Stimulated activated CD8-positive, alpha-beta memory T cell treated with anti-CD3 and anti-CD28 coated beads, Interleukin-15, amount 100 ng/mL, for 4 hours (primary cell): ENCODE measurements around the gene DBNL.

Experiments used
- DNase-seq, 2 donors: peaks; one replicate each; pipeline ENCODE4 v3.0.0-alpha.2; 2020; ENCODE audit warnings: low read depth in 2 of 2

The DBNL gene

DNA sequence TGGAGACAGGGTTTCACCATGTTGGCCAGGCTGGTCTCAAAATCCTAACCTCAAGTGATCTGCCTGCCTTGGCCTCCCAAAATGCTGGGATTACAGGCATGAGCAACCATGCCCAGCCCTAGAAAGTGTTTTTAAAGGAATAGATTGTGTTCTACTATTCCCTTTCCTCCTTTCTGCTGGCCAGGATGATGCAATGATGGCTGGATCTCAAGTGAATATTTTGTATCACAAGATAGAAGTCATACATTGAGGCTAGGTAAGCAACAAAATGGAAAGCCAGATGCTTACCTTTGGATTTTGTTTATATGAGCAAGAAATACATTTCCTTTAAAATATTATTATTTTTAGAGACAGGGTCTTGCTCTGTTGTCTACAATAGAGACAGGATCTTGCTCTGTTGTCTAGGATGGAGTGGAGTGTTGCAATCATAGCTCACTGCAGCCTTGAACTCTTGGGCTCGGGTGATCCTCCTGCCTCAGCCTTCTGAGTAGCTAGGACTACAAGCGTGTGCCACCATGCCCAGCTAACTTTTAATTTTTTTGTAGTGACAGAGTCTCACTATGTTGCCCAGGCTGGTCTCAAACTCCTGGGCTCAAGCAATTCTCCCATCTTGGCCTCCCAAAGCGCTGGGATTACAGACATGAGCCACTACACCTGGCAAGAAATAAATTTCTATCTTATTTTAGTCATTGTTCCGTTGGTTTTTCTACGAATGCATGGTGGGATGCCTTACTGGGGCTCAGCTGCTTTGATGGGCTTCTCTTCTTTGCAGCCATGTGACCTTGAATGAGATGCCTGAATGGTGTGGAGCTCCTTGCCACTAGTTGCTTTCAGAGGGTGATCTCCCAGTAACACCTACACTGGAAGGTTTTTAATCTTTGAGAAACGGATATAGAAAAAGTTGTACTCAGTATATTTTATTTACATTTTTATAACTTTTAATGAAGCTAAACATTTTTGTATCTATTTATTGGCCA lies 53.9 kb downstream of the DBNL start:
- no peak for DNase-seq

DNA sequence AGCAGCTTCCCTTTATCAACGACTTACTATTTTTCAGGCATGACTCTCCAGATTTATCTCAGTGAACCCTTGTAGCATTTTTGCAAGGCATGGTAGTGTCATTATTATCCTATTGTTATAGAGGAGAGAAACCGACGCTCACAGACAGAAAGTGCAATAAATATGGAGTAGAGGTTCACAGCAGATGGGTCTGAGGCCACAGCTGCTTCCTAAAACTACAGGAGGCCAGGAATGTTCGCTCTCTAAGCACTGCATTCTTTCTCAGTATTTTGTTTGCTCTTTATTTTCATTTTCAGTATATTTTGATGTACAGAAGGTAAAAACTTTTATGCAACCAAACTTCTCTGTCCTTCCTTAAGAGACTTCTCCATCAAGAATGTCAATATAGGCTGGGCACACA lies 55.2 kb downstream of the DBNL start:
- no peak for DNase-seq

DNA sequence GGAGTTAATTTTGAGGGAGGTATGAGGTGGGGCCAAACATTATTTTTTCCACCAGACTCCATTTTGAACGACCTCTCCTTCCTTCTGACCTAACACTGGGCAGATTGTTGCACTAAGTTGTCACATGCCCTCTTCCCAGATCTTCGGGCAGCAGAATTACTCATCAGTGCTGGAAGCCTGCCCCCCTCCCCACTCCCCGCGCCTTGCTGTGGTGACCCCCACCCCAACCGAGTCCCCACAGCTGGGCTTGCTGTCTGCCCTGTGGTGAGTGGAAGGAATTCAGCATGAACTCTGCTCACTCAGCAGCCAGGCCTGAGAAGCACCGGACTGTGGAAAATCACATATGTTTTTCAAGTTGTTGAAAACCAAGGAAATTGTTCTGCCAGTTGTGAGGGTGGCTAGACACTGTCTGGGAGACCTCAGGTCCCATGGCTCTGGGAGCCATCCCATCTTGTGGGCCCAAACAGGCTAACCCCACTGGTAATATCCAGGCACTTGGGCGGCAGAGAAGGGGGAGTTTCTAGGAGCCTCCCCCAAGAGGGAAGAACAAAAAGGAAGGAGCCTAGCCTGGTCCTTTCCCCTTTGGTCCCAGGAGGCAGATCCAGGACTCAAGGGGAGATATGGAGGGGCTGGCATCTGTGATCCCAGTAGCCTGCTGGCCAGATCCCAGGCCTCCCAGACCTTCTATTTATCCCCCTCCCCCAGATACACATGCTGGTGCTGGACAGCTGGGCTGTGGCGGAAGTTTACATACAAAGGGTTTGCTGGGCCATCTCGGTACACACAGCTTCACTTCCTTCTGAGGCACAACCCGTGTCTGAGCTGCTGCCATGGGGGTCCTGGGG lies 56.2 kb downstream of the DBNL start:
- no peak for DNase-seq

DNA sequence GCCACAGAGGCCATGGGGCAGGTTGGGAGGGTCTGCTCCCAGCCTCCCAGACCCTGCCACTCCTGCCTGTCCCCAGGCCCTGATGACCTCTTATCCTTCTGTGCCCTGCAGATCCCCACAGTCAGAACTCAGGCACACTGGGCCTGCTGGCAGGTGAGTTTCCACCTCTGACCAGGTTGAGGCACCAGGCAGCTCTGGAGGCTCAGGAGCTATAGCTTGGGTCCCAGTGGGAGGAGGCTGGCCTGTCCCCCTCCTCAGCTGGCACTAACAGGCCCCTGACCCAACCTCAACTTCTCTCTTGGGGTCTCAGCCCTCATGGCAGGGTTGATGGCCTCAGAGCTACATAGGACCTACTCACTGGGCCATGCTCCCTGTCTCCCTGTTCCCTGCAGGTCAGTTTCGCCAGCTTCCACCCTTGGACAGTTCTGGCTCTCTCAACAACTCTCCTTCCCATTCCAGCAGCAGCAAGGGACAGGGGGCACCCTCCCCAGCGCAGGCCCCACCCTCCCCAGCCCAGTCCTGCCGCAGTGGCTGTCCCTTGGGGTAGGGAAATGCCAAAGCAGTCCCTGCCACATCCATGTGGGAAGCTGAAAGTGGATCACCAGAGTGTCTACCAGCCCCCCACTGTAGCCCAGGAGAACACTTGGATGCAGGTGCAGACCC lies 56.9 kb downstream of the DBNL start:
- no peak for DNase-seq

DNA sequence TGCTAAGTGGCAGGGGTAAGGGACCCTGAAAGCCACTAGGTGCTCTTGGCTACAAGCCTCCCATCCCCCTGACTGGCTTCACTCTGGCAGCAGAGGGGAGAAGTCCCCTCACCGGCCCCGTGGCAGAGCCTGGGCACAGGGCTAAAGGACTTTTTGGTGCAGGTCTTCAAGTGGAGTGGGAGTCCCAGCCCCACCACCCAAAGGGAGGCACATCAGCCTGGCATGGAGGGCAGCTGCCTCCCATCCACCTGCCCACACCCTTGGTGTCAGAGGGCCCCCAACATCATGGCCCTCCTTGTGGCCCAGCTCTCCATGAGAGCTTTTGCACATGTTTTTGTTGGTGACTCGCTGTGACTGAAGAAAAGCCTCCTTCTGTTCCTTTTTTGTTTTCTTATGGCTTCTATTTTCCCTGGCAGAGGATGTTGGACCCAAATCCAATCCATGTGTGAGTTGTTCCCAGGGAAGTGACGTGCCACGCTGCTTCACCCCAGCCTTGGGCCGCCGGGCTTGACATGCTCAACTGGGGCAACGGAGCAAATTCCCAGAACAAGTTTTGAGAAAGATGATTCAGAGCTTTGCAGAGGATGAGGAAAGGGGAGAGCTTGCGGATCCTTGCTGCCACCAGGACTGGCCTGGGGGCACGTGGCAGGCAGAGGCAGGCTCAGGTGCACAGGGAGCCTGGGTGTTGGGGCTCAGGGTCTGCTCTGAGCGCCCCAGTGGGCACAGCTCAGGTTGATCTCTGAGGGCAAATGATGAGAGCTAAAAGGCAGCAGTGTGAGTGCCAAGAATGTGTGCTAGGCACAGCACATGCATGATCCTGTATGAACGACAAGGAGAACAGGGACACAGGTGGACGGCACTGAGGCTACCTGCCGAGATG lies 57.7 kb downstream of the DBNL start:
- DNase-seq, result no peak

DNA sequence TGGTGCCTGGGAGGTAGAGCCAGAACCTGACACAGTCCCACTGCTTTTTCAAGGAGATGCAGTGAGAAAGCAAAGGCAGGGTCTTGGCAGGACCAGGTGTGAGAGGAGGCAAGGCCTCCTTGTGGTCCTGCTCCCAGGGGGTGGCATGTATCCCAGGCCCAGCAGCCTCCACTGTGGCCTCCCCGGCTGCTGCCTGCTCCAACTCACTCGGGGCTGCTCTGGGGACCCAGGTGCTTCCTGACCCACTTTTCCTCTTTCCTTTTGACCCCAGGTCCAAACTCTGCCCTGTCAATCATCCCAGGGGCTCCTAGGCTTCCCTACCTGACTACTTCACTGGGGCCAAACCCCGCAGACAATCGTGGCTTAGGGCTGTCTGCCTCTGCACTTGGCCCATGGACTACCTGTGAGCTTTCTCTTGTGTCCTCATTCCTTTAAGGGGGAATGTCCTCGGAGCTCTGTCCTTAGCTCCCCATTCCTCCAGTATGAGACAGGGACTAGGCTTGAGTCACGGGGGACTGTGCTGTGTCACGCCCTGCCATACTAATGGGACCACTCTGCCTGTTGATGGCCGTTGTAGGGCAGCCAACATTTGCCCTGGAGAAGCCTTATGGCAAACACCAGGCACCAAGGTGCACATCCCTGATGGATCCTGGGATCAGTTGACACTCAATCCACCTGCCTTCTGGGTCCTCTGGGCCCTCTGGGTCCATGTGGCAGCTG lies 58.5 kb downstream of the DBNL start:
- no peak for DNase-seq

DNA sequence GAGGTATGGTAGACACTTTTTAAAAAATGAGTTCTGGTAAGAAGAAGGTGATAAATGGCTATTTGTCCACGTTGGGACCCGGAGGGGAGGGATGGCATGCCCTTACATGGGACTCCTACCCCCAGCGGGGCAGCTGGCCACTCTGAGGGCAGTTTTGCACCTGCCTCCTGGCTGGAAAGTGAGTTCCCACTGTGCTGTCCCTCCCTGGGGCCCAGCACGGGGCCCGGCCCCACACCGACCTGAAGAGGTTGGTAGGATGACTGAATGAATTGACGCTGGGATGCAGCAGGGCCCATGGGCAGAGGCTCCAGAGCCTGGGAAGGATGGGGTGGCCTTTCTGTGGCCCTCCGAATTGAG lies 59.0 kb downstream of the DBNL start:
- no peak for DNase-seq

DNA sequence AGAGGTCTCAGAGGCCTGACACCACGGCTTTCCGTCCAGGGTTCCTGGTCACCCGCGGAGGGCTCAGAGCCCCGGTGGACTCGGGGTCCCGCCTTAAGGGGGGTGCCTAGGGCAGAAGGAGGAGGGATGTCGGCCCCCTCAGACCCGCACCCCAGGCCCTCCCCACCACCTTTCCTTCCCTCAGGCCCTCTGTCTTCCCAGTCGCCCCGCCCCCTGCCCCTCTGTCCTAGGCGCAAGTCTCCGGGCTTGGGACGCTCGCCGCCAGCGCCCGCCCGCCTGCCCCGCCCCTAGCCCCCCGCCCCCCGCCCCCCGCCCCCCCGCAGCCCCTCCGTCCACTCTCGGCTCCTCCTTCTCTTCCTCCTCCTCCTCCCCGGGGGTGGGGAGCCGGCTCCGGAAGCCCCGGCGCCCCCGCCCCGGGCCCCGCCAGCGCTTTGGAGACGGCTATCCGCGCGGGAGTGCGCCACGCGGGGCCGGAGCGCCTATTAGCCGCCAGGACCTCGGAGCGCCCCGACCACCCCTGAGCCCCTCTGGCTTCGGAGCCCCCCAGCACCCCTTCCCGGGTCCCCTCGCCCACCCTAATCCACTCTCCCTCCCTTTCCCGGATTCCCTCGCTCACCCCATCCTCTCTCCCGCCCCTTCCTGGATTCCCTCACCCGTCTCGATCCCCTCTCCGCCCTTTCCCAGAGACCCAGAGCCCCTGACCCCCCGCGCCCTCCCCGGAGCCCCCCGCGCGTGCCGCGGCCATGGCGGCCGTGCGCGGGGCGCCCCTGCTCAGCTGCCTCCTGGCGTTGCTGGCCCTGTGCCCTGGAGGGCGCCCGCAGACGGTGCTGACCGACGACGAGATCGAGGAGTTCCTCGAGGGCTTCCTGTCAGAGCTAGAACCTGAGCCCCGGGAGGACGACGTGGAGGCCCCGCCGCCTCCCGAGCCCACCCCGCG lies 59.7 kb downstream of the DBNL start, which contains the start of gene AEBP1:
AEBP1 (plus strand) TSS at position 423 of the 937 bp plus-strand sequence; CDS start at position 744, 321 bp downstream.
- DNase-seq, result no peak

DNA sequence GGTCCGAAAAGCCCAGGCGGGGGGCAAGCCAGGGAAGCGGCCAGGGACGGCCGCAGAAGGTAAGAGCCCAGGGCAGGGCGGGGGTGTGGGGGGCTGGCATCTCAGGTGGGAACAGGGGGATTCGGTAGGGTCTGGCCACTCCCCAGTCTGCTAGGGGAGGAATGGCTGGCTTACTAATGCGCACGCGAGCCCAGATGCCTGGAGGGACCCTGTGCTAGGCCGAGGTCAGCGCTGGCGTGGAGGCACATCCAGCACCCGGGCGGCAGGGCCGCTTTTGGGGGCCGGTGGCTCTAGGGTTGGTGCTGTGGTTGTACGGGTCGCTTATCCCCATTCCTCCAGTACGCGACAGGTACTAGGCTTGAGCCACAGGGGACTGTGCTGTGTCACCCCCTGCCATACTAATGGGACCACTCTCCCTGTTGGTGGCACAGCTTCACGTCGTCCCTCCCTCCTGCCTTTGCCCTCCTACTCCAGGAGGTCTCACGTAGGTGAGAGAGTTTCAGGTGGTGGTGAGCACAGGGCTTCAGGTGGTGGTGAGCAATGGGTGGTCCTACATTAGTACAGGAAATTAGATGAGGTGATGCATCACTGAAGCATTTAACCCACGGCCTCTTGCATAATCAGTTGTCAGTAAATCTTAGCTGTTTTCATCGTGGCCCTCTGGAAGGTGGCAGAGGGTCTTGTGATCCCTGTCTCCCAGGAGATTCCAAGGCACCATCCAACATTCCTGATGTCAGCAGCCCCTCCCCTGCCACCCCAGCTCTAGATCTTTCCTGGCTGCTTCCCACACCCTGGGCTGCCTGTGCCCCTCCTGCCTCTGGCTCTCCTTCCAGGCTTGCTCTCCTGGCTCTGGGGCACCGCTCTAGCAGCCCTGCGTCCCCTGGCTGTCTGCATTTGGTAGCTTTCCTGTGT lies 60.6 kb downstream of the DBNL start:
- no peak for DNase-seq

DNA sequence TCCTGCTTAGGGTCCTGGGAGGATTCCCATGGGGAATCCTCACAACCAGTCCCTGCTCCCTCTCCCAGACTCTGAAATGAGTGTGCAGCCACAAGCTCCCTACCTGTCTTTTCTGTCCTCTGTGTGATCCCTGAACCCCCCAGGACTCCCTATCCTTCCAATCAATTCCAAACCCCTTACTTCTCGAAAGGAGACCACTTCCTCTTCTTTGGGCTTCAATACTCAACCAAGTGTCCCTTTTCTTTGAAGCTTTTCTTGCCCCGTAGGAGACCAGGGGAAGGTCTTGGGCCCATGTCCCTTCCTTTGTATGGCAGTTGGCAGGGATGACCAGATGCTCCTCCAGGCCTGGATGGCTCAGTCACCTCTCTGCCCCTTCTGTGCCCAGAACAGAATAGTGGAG lies 61.3 kb downstream of the DBNL start:
- DNase-seq, result no peak

DNA sequence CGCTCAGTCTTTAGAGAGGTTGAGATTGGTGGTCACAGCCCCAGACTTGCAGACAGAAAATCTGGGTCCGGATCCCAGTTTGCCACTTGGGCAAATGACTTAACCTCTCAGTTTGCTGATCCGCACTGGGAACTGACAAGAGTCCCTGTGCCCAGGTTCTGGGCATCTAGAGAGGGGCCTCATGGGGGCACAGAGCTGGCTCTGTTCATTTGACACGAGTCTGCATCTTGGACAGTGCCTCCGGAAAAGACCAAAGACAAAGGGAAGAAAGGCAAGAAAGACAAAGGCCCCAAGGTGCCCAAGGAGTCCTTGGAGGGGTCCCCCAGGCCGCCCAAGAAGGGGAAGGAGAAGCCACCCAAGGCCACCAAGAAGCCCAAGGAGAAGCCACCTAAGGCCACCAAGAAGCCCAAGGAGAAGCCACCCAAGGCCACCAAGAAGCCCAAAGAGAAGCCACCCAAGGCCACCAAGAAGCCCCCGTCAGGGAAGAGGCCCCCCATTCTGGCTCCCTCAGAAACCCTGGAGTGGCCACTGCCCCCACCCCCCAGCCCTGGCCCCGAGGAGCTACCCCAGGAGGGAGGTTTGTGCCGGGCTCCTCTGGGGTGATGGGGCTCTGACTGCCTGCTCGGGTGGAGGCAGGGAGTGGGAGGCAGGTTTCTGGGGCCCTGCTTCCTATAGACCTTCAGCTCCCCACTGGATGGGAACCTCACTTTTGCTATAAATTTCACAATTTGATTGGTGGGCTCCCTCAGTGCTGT lies 62.0 kb downstream of the DBNL start:
- DNase-seq, result no peak

DNA sequence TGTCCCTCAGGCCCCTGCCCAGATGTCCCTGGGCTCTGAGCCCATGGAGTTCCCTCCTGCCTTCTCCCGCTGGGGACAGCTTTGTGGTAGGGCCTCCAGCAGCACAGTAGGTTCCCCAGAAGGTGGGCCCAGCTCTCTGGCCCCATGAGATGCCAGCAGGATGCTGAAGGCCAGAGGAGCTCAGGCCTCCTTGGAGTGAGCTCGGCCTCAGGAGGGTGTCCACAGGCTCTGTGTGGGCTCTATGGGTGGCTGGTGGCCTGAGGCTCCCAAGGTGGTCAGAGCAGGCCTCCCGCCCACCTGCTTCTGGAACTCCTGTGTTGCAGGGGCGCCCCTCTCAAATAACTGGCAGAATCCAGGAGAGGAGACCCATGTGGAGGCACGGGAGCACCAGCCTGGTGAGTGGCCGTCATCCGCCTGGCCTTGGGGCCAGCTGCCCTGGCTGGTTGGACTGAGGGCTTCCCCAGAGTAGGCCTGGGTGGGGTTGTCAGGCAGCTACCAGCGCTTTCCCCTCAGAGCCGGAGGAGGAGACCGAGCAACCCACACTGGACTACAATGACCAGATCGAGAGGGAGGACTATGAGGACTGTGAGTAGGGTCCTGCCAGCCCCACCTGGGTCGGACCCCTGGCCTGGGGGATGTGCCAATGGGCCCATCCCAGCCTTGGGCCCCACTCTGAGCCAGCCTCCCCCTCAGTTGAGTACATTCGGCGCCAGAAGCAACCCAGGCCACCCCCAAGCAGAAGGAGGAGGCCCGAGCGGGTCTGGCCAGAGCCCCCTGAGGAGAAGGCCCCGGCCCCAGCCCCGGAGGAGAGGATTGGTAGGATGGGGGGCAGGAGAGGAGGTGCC lies 62.8 kb downstream of the DBNL start:
- DNase-seq, result no peak

DNA sequence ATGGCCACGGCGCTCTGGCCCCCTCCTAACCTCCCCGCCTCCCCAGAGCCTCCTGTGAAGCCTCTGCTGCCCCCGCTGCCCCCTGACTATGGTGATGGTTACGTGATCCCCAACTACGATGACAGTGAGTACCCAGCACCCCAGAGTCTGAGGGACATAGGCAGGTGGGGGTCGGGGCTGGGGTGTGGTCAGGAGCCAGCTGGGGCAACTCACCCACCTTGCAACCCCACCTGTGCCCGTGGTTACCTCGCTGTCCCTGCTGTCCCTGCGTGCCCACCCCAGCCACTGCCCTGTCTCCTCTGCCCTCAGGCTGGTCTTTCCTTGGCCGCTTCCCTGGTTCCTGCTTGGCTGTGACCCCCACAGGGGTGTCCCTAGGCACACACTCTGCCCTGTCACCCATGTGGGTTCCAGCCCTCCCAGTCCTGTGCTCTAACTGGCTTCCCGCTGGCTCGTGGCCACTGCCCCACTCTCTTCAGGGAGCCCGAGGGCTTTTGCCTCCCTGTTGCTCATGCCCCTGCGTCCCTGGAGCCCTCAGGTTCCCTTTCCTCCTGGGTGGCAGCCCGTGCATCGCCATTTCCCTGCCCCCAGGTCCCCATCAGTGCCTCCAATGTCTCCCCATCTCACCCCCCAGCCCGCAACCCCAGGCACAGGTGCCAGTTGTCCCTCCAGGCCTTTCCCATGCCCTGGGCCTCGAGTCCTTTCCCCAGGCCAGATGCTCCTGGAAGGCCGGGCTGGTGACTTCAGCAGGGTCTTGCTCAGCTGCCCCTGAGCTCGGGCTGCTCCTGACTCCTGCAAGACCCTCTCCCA lies 63.7 kb downstream of the DBNL start:
- DNase-seq, result no peak

DNA sequence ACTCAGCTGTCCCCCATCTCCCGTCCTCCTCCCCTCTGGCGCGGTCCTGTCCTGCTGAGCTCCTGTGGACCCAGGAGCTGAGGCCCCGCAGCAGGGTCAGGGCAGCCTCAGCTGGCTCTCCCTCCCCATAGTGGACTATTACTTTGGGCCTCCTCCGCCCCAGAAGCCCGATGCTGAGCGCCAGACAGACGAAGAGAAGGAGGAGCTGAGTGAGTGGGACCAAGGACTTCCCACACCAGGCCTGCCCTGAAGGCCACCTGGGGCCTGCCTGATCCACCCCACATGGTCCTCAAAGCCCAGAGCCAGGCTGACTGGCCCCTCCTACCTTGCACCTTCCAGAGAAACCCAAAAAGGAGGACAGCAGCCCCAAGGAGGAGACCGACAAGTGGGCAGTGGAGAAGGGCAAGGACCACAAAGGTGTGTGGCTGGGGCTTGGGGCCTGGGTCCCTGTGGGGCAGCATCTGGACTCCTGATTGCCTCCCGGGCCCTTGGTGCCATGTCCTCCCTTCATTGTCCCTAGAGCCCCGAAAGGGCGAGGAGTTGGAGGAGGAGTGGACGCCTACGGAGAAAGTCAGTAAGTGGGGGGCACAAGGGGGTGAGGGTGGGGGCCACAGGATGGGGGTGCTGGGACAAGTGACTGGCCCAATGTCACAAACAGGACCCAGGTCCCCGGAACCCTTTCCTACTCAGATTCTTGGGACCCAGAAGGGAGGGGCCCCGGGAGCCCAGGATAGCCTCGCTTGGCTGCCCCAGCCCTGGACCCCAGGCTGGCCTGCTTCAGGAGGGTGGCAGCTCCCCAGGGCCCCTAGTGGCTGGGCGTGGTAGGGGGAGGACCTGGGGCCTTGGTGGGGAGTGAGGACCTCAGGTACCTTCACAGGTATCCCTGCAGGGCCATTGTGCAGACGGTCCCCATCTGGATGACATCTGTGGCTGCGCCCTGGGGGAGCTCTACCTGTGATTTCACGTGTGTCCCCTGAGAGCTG lies 64.6 kb downstream of the DBNL start:
- no peak for DNase-seq

DNA sequence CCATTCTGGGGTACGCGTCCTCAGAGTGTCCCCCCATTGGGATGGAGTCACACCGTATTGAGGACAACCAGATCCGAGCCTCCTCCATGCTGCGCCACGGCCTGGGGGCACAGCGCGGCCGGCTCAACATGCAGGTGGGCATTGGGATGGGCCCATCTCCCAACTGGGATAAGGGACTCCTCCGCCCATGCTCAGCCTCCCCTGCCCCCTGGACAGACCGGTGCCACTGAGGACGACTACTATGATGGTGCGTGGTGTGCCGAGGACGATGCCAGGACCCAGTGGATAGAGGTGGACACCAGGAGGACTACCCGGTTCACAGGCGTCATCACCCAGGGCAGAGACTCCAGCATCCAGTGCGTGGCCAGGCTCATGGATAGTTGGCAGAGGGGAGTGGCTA lies 65.5 kb downstream of the DBNL start:
- no peak for DNase-seq
